ENCODE results near the gene HCRT. TPM values are rescaled to one million over a fixed set of nuclear protein-coding genes. Genes with fewer than 3 reads are reported as not detected.
"Not testable (repeated sequence)": the region's sequence is repeated elsewhere in the genome, so short reads cannot be mapped to it uniquely, and the experiment has no call there.

The HCRT gene
- not detected for total RNA-seq

- H3K27me3 ChIP-seq (ENCODE audit: control insufficient read depth in 3 of 3, insufficient read depth in 3 of 3, low read length in 3 of 3), result peaks cover 18 to 24% (median 21%) of the 10 kb centered on the region in 3 donors
- peaks cover 9 to 30% (median 18%) of the 10 kb centered on the region in 3 donors for H3K4me1 ChIP-seq (ENCODE audit: control insufficient read depth in 3 of 3, insufficient read depth in 3 of 3, low read length in 3 of 3)
- H3K36me3 ChIP-seq (ENCODE audit: control insufficient read depth in 3 of 3, insufficient read depth in 3 of 3, low read length in 3 of 3), result no peaks in the 10 kb centered on the region
- peak within 1 kb of the TSS; percentile 30 to 77 (median 63) for H3K4me3 ChIP-seq (ENCODE audit: low read length in 3 of 3)
- peak within 1 kb of the TSS; percentile 7 for H3K27ac ChIP-seq (ENCODE audit: low read depth, low read length)
- peak within 1 kb of the TSS in 1 of 3 donors; percentile 60 for H3K9ac ChIP-seq (ENCODE audit: low read depth in 1 of 3, low read length in 3 of 3)
- H3K9me3 ChIP-seq (ENCODE audit: control insufficient read depth in 3 of 3, low read length in 3 of 3), result no peaks in the 10 kb centered on the region
These were observed at the start of gene HCRT for GRCh38 chr17:42184713-42185620. TSS of gene HCRT (minus strand) at chr17:42185452. CDS start at chr17:42185365, 87 bp downstream.

GRCh38 chr17:42233994-42234393 is 48.7 kb upstream of the HCRT start:
- peak overlapping the region; percentile 30 to 63 (median 50) for H3K9ac ChIP-seq (ENCODE audit: low read depth in 1 of 3, low read length in 3 of 3)
- H3K27me3 ChIP-seq (ENCODE audit: control insufficient read depth in 3 of 3, insufficient read depth in 3 of 3, low read length in 3 of 3), result no peaks in the 10 kb centered on the region
- H3K4me1 ChIP-seq (ENCODE audit: control insufficient read depth in 3 of 3, insufficient read depth in 3 of 3, low read length in 3 of 3), result peaks cover 0 to 18% (median 6%) of the 10 kb centered on the region in 3 donors
- peaks cover 0 to 2% (median 0%) of the 10 kb centered on the region in 3 donors for H3K36me3 ChIP-seq (ENCODE audit: control insufficient read depth in 3 of 3, insufficient read depth in 3 of 3, low read length in 3 of 3)
- peak overlapping the region in 2 of 3 donors; percentile 18 to 52 for H3K4me3 ChIP-seq (ENCODE audit: low read length in 3 of 3)
- H3K27ac ChIP-seq (ENCODE audit: low read depth, low read length), result peak overlapping the region; percentile 91
- no peaks in the 10 kb centered on the region for H3K9me3 ChIP-seq (ENCODE audit: control insufficient read depth in 3 of 3, low read length in 3 of 3)

GRCh38 chr17:42233156-42233555 is 47.9 kb upstream of the HCRT start:
- H3K27me3 ChIP-seq (ENCODE audit: control insufficient read depth in 3 of 3, insufficient read depth in 3 of 3, low read length in 3 of 3), result no peaks in the 10 kb centered on the region
- H3K9me3 ChIP-seq (ENCODE audit: control insufficient read depth in 3 of 3, low read length in 3 of 3), result no peaks in the 10 kb centered on the region
- no peak overlapping the region for H3K9ac ChIP-seq (ENCODE audit: low read depth in 1 of 3, low read length in 3 of 3)
- peaks cover 4 to 26% (median 8%) of the 10 kb centered on the region in 3 donors for H3K4me1 ChIP-seq (ENCODE audit: control insufficient read depth in 3 of 3, insufficient read depth in 3 of 3, low read length in 3 of 3)
- peak overlapping the region; percentile 91 for H3K27ac ChIP-seq (ENCODE audit: low read depth, low read length)
- no peak overlapping the region for H3K4me3 ChIP-seq (ENCODE audit: low read length in 3 of 3)
- peaks cover 0 to 2% (median 0%) of the 10 kb centered on the region in 3 donors for H3K36me3 ChIP-seq (ENCODE audit: control insufficient read depth in 3 of 3, insufficient read depth in 3 of 3, low read length in 3 of 3)

GRCh38 chr17:42230225-42230624 is 45.0 kb upstream of the HCRT start:
- Histone ChIP-seq H3K36me3 (ENCODE audit: control insufficient read depth in 3 of 3, insufficient read depth in 3 of 3, low read length in 3 of 3) (peaks cover 0 to 2% (median 0%) of the 10 kb centered on the region in 3 donors), H3K9ac (ENCODE audit: low read depth in 1 of 3, low read length in 3 of 3) (peak overlapping the region in 1 of 3 donors; percentile 3), H3K27me3 (ENCODE audit: control insufficient read depth in 3 of 3, insufficient read depth in 3 of 3, low read length in 3 of 3) (no peaks in the 10 kb centered on the region), H3K4me3 (ENCODE audit: low read length in 3 of 3) (no peak overlapping the region), H3K4me1 (ENCODE audit: control insufficient read depth in 3 of 3, insufficient read depth in 3 of 3, low read length in 3 of 3) (peaks cover 15 to 30% (median 16%) of the 10 kb centered on the region in 3 donors), H3K9me3 (ENCODE audit: control insufficient read depth in 3 of 3, low read length in 3 of 3) (no peaks in the 10 kb centered on the region), H3K27ac (ENCODE audit: low read depth, low read length) (no peak overlapping the region)

GRCh38 chr17:42227849-42228700 is 42.8 kb upstream of the HCRT start:
- peak overlapping the region; percentile 7 to 66 (median 42) for H3K9ac ChIP-seq (ENCODE audit: low read depth in 1 of 3, low read length in 3 of 3)

GRCh38 chr17:42225646-42226045 is 40.4 kb upstream of the HCRT start:
- Histone ChIP-seq H3K36me3 (ENCODE audit: control insufficient read depth in 3 of 3, insufficient read depth in 3 of 3, low read length in 3 of 3) (peaks cover 22 to 26% (median 23%) of the 10 kb centered on the region in 3 donors), H3K4me3 (ENCODE audit: low read length in 3 of 3) (no peak overlapping the region), H3K27ac (ENCODE audit: low read depth, low read length) (no peak overlapping the region), H3K9ac (ENCODE audit: low read depth in 1 of 3, low read length in 3 of 3) (no peak overlapping the region), H3K4me1 (ENCODE audit: control insufficient read depth in 3 of 3, insufficient read depth in 3 of 3, low read length in 3 of 3) (peaks cover 14 to 24% (median 15%) of the 10 kb centered on the region in 3 donors), H3K9me3 (ENCODE audit: control insufficient read depth in 3 of 3, low read length in 3 of 3) (no peaks in the 10 kb centered on the region), H3K27me3 (ENCODE audit: control insufficient read depth in 3 of 3, insufficient read depth in 3 of 3, low read length in 3 of 3) (no peaks in the 10 kb centered on the region)

More at GRCh38 chr17:42227849-42228700, 42.8 kb upstream of the HCRT start:
- Histone ChIP-seq H3K27me3 (ENCODE audit: control insufficient read depth in 3 of 3, insufficient read depth in 3 of 3, low read length in 3 of 3) (no peaks in the 10 kb centered on the region), H3K4me3 (ENCODE audit: low read length in 3 of 3) (peak overlapping the region; percentile 11 to 46 (median 22)), H3K9me3 (ENCODE audit: control insufficient read depth in 3 of 3, low read length in 3 of 3) (no peaks in the 10 kb centered on the region), H3K27ac (ENCODE audit: low read depth, low read length) (peak overlapping the region; percentile 79), H3K36me3 (ENCODE audit: control insufficient read depth in 3 of 3, insufficient read depth in 3 of 3, low read length in 3 of 3) (peaks cover 10 to 15% (median 12%) of the 10 kb centered on the region in 3 donors), H3K4me1 (ENCODE audit: control insufficient read depth in 3 of 3, insufficient read depth in 3 of 3, low read length in 3 of 3) (peaks cover 11 to 18% (median 15%) of the 10 kb centered on the region in 3 donors)

GRCh38 chr17:42224651-42225050 is 39.4 kb upstream of the HCRT start:
- Histone ChIP-seq H3K27ac (ENCODE audit: low read depth, low read length) (no peak overlapping the region), H3K9ac (ENCODE audit: low read depth in 1 of 3, low read length in 3 of 3) (no peak overlapping the region), H3K4me3 (ENCODE audit: low read length in 3 of 3) (no peak overlapping the region), H3K4me1 (ENCODE audit: control insufficient read depth in 3 of 3, insufficient read depth in 3 of 3, low read length in 3 of 3) (peaks cover 14 to 24% (median 15%) of the 10 kb centered on the region in 3 donors), H3K36me3 (ENCODE audit: control insufficient read depth in 3 of 3, insufficient read depth in 3 of 3, low read length in 3 of 3) (peaks cover 22 to 30% (median 29%) of the 10 kb centered on the region in 3 donors), H3K9me3 (ENCODE audit: control insufficient read depth in 3 of 3, low read length in 3 of 3) (no peaks in the 10 kb centered on the region), H3K27me3 (ENCODE audit: control insufficient read depth in 3 of 3, insufficient read depth in 3 of 3, low read length in 3 of 3) (no peaks in the 10 kb centered on the region)

GRCh38 chr17:42221886-42222745 is 36.9 kb upstream of the HCRT start:
- Histone ChIP-seq H3K36me3 (ENCODE audit: control insufficient read depth in 3 of 3, insufficient read depth in 3 of 3, low read length in 3 of 3) (peaks cover 31 to 42% (median 41%) of the 10 kb centered on the region in 3 donors), H3K27me3 (ENCODE audit: control insufficient read depth in 3 of 3, insufficient read depth in 3 of 3, low read length in 3 of 3) (no peaks in the 10 kb centered on the region), H3K4me1 (ENCODE audit: control insufficient read depth in 3 of 3, insufficient read depth in 3 of 3, low read length in 3 of 3) (peaks cover 1 to 8% (median 3%) of the 10 kb centered on the region in 3 donors), H3K4me3 (ENCODE audit: low read length in 3 of 3) (no peak overlapping the region), H3K9me3 (ENCODE audit: control insufficient read depth in 3 of 3, low read length in 3 of 3) (no peaks in the 10 kb centered on the region), H3K27ac (ENCODE audit: low read depth, low read length) (no peak overlapping the region), H3K9ac (ENCODE audit: low read depth in 1 of 3, low read length in 3 of 3) (no peak overlapping the region)

GRCh38 chr17:42219280-42219679 is 34.0 kb upstream of the HCRT start:
- H3K27ac ChIP-seq (ENCODE audit: low read depth, low read length); H3K4me1 ChIP-seq (ENCODE audit: control insufficient read depth in 3 of 3, insufficient read depth in 3 of 3, low read length in 3 of 3); H3K9ac ChIP-seq (ENCODE audit: low read depth in 1 of 3, low read length in 3 of 3); H3K9me3 ChIP-seq (ENCODE audit: control insufficient read depth in 3 of 3, low read length in 3 of 3); H3K4me3 ChIP-seq (ENCODE audit: low read length in 3 of 3); H3K27me3 ChIP-seq (ENCODE audit: control insufficient read depth in 3 of 3, insufficient read depth in 3 of 3, low read length in 3 of 3): not testable (repeated sequence)
- peaks cover 35 to 68% (median 56%) of the 10 kb centered on the region in 3 donors for H3K36me3 ChIP-seq (ENCODE audit: control insufficient read depth in 3 of 3, insufficient read depth in 3 of 3, low read length in 3 of 3)
